Fibroblast of upper back skin (primary cell): ENCODE data around the gene ZNF544.
"Not testable (repeated sequence)": the region's sequence is repeated elsewhere in the genome, so short reads cannot be mapped to it uniquely, and the experiment has no call there.

ENCODE experiments used
- DNase-seq: peaks from one replicate; pipeline ENCODE4 v3.0.0-alpha.2; 2013

ZNF544 gene

GRCh38 chr19:58305932-58306323 lies 77.2 kb downstream of the ZNF544 start:
- DNase-seq = no peak

- DNase-seq = no peak
Observed at GRCh38 chr19:58307736-58308135, 79.0 kb downstream of the ZNF544 start.

GRCh38 chr19:58310685-58311084 lies 82.0 kb downstream of the ZNF544 start:
- DNase-seq = not testable (repeated sequence)

- DNase-seq = no peak
Observed at GRCh38 chr19:58311345-58311865, 82.7 kb downstream of the ZNF544 start.
